Measurements from ENCODE around the gene LUC7L.

- TF ChIP-seq CTCF (IDR thresholded peaks at IDR 0.05; ENCODE audit: low read depth, low read length, poor library complexity, severe bottlenecking): no peak
- no peak for TF ChIP-seq EZH2phosphoT487 (IDR thresholded peaks at IDR 0.05; ENCODE audit: borderline replicate concordance, low read length)
Observed at GRCh38 chr16:180681-181564, 48.3 kb downstream of the LUC7L start.

Measured in DOHH2 (cell line).